ENCODE measurements around the gene DAPK1. TPM values are rescaled to one million over a fixed set of nuclear protein-coding genes. Genes with fewer than 3 reads are reported as not detected.

Gene DAPK1
- total RNA-seq, 1 donor from 2014 or later: 29.5 TPM

DNA sequence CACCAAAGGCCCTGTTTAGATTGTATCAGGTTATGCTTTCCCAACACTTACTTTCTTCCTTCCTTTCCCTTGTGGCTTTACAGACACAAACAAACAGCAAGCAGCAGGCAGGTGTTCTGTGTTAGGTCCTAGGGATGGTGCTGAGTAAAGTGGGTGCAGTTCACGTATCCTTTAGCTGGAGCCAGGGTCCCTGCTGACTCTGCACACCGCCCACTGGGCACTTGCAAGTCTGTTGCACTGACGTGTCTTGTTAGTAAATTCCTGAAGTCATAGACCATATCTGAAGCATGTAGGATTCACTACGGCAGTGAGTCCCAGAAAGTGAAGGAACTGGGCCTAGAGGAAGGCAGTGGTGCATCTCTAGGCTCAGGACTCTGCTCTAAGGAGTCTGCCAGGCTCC is 96.5 kb downstream of the DAPK1 start:
- peaks cover 50% of the 10 kb centered on the region for H3K4me1 Mint-ChIP-seq

DNA sequence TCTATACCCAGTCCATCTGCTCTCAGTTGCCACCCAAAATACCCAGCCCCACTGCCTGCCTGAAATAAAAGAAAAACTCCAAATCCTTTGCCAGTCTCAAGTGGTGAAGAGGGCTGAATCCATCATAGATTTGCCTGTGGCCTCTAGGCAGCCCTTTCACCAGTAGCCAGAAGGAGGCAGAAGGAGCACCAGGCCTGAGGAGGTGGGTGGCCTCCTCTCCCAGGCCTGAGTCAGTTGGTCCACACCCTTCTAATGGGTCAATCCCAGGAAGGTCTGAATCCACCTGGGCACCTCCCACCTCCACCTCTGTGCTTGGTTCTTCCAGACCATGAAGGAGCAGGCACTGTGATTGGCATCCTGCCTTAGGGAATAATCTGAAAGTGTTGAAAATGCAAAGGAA is 97.0 kb downstream of the DAPK1 start:
- peaks cover 53% of the 10 kb centered on the region for H3K4me1 Mint-ChIP-seq
- H3K9ac ChIP-seq: no peak overlapping the region
- peaks cover 7% of the 10 kb centered on the region for H3K4me1 ChIP-seq
- H3K36me3 ChIP-seq: no peaks in the 10 kb centered on the region
- no peak overlapping the region for H3K4me2 ChIP-seq
- H3K79me2 ChIP-seq (ENCODE audit: low read depth): peaks cover 15% of the 10 kb centered on the region
- H3F3A ChIP-seq (ENCODE audit: low read depth): no peaks in the 10 kb centered on the region
- H3K4me3 Mint-ChIP-seq: no peak overlapping the region
- no peaks in the 10 kb centered on the region for H3K9me3 ChIP-seq (ENCODE audit: low read depth)
- TF ChIP-seq EZH2phosphoT487 (IDR thresholded peaks at IDR 0.05) (no peak), EZH2 (IDR thresholded peaks at IDR 0.05) (no peak)
- TF ChIP-seq, protein P1, sequence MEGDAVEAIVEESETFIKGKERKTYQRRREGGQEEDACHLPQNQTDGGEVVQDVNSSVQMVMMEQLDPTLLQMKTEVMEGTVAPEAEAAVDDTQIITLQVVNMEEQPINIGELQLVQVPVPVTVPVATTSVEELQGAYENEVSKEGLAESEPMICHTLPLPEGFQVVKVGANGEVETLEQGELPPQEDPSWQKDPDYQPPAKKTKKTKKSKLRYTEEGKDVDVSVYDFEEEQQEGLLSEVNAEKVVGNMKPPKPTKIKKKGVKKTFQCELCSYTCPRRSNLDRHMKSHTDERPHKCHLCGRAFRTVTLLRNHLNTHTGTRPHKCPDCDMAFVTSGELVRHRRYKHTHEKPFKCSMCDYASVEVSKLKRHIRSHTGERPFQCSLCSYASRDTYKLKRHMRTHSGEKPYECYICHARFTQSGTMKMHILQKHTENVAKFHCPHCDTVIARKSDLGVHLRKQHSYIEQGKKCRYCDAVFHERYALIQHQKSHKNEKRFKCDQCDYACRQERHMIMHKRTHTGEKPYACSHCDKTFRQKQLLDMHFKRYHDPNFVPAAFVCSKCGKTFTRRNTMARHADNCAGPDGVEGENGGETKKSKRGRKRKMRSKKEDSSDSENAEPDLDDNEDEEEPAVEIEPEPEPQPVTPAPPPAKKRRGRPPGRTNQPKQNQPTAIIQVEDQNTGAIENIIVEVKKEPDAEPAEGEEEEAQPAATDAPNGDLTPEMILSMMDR (IDR thresholded peaks at IDR 0.05): no peak
- peak overlapping the region; percentile 35 for H3K27ac Mint-ChIP-seq
- no peak overlapping the region for H2AFZ ChIP-seq (replicated peaks)
- H3K36me3 Mint-ChIP-seq: peaks cover 3% of the 10 kb centered on the region
- no peaks in the 10 kb centered on the region for H3K27me3 ChIP-seq
- H3K27ac ChIP-seq: no peak overlapping the region
- H4K20me1 ChIP-seq (ENCODE audit: low read depth): peaks cover 32% of the 10 kb centered on the region
- H3K9me3 Mint-ChIP-seq: no peaks in the 10 kb centered on the region
- no peak for DNase-seq (ENCODE audit: low spot score)
- H3K27me3 Mint-ChIP-seq (ENCODE audit: insufficient read depth, low read depth): no peaks in the 10 kb centered on the region
- H3K4me3 ChIP-seq: no peak overlapping the region

More for the DNA sequence above, 96.5 kb downstream of the DAPK1 start:
- Histone ChIP-seq H3K4me1 (peaks cover 7% of the 10 kb centered on the region), H3K27ac (no peak overlapping the region), H3K4me2 (no peak overlapping the region), H3K36me3 (no peaks in the 10 kb centered on the region), H3K9ac (no peak overlapping the region), H2AFZ (replicated peaks) (no peak overlapping the region), H3K79me2 (ENCODE audit: low read depth) (peaks cover 15% of the 10 kb centered on the region), H3K4me3 (no peak overlapping the region), H3K27me3 (no peaks in the 10 kb centered on the region), H4K20me1 (ENCODE audit: low read depth) (peaks cover 32% of the 10 kb centered on the region), H3K9me3 (ENCODE audit: low read depth) (no peaks in the 10 kb centered on the region), H3F3A (ENCODE audit: low read depth) (no peaks in the 10 kb centered on the region)
- peaks cover 3% of the 10 kb centered on the region for H3K36me3 Mint-ChIP-seq
- DNase-seq (ENCODE audit: low spot score): no peak
- no peaks in the 10 kb centered on the region for H3K9me3 Mint-ChIP-seq
- no peaks in the 10 kb centered on the region for H3K27me3 Mint-ChIP-seq (ENCODE audit: insufficient read depth, low read depth)
- TF ChIP-seq EZH2phosphoT487 (IDR thresholded peaks at IDR 0.05): no peak
- no peak for TF ChIP-seq EZH2 (IDR thresholded peaks at IDR 0.05)
- TF ChIP-seq, protein P1 (IDR thresholded peaks at IDR 0.05): no peak
- no peak overlapping the region for H3K4me3 Mint-ChIP-seq
- H3K27ac Mint-ChIP-seq: no peak overlapping the region

DNA sequence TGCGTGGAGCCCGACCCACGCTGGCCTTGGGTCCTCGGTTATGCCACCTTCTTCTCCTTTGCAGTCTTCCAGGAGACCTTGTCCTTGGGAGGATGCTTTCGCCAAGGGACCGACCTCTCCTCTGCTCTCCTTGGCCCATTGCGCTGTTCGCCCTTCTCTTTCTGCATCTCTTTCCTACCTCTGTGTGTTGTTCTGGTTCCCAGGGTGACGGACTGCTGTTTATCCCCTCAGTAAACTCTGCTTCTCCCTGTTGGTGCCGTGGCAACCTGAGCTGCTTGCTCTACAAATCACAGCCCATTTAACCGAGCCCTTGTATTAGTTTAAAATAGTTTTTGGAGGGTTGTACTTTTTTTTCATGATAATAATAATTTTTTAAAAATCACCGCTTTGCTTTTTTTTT is 97.9 kb downstream of the DAPK1 start:
- Histone ChIP-seq H3K79me2 (ENCODE audit: low read depth) (peaks cover 15% of the 10 kb centered on the region), H3K9me3 (ENCODE audit: low read depth) (no peaks in the 10 kb centered on the region), H3K4me1 (peaks cover 10% of the 10 kb centered on the region), H3K36me3 (no peaks in the 10 kb centered on the region), H2AFZ (replicated peaks) (no peak overlapping the region), H3K4me3 (no peak overlapping the region), H3F3A (ENCODE audit: low read depth) (no peaks in the 10 kb centered on the region), H3K27ac (no peak overlapping the region), H3K9ac (no peak overlapping the region), H4K20me1 (ENCODE audit: low read depth) (peaks cover 39% of the 10 kb centered on the region), H3K27me3 (no peaks in the 10 kb centered on the region), H3K4me2 (no peak overlapping the region)
- no peak overlapping the region for H3K4me3 Mint-ChIP-seq
- H3K27ac Mint-ChIP-seq: peak overlapping the region; percentile 70
- peaks cover 62% of the 10 kb centered on the region for H3K4me1 Mint-ChIP-seq
- TF ChIP-seq, protein P1 (IDR thresholded peaks at IDR 0.05): no peak
- no peak for TF ChIP-seq EZH2phosphoT487 (IDR thresholded peaks at IDR 0.05)
- TF ChIP-seq EZH2 (IDR thresholded peaks at IDR 0.05): no peak
- H3K36me3 Mint-ChIP-seq: peaks cover 3% of the 10 kb centered on the region
- no peaks in the 10 kb centered on the region for H3K9me3 Mint-ChIP-seq
- peak; percentile 47 for DNase-seq (ENCODE audit: low spot score)
- H3K27me3 Mint-ChIP-seq (ENCODE audit: insufficient read depth, low read depth): no peaks in the 10 kb centered on the region

Measured in neural progenitor cell (in vitro differentiated cells).